Natural killer cell (primary cell): ENCODE results near the gene PTP4A2. TPM values are rescaled to one million over a fixed set of nuclear protein-coding genes. Genes with fewer than 3 reads are reported as not detected.

Experiments used
- ATAC-seq, 3 donors: fragments of 150-1000 bp in 2 of 3; fragments of 200-7000 bp in 1 of 3; cut with Tn5 transposase; 1 replicate in 1 of 3; 2 replicates in 2 of 3; pipeline ENCODE4 v1.10.0; 2021; ENCODE audit warnings: mild to moderate bottlenecking in 2 of 3, moderate library complexity in 2 of 3
- DNase-seq, 2 donors: peaks; one replicate each; pipeline versions ENCODE4 v3.0.0 to v3.0.0-alpha.2; 2013 to 2021; ENCODE audit warnings: mixed read lengths in 1 of 2
- H3K27ac ChIP-seq: one replicate; pipeline ENCODE4 v1.5.1; 2013; ENCODE audit warnings: mild to moderate bottlenecking, low read length
- H3K27me3 ChIP-seq: one replicate; pipeline ENCODE4 v1.6.1; 2013; ENCODE audit warnings: low read length; ENCODE audit not compliant: control insufficient read depth, insufficient read depth
- H3K36me3 ChIP-seq: one replicate; pipeline ENCODE4 v1.6.1; 2013; ENCODE audit warnings: low read length; ENCODE audit not compliant: control insufficient read depth, insufficient read depth
- H3K4me1 ChIP-seq: one replicate; pipeline ENCODE4 v1.6.1; 2013; ENCODE audit warnings: low read length; ENCODE audit not compliant: control insufficient read depth, insufficient read depth
- H3K4me3 ChIP-seq: one replicate; pipeline ENCODE4 v1.5.1; 2013; ENCODE audit warnings: low read length
- H3K9me3 ChIP-seq: one replicate; pipeline ENCODE4 v1.6.1; 2013; ENCODE audit warnings: low read length; ENCODE audit not compliant: control insufficient read depth, insufficient read depth
- H3K27ac Mint-ChIP-seq, 2 donors: one replicate each; pipeline ENCODE4 v1.8.0; 2022; ENCODE audit warnings: mild to moderate bottlenecking in 2 of 2, mixed read lengths in 2 of 2, moderate library complexity in 1 of 2
- H3K27me3 Mint-ChIP-seq, 2 donors: one replicate each; pipeline ENCODE4 v1.8.0; 2022; ENCODE audit warnings: low read depth in 2 of 2, mixed read lengths in 2 of 2
- H3K36me3 Mint-ChIP-seq: one replicate; pipeline ENCODE4 v1.8.0; 2022; ENCODE audit warnings: mixed read lengths
- H3K4me1 Mint-ChIP-seq, 2 donors: one replicate each; pipeline ENCODE4 v1.8.0; 2022; ENCODE audit warnings: mixed read lengths in 2 of 2
- H3K4me3 Mint-ChIP-seq: one replicate; pipeline ENCODE4 v1.8.0; 2022; ENCODE audit warnings: mild to moderate bottlenecking, moderate library complexity, mixed read lengths
- H3K9me3 Mint-ChIP-seq, 2 donors: one replicate each; pipeline ENCODE4 v1.8.0; 2022; ENCODE audit warnings: mixed read lengths in 2 of 2
- CTCF ChIP-seq: fragments of 200-600 bp; IDR thresholded peaks from one replicate; pipeline ENCODE4 v1.8.0; 2022; ENCODE audit warnings: antibody characterized with exemption
- WGBS: methylation state at CpG from one replicate; pipeline ENCODE4 v1.1.7; 2013; ENCODE audit warnings: missing lambda C conversion rate; ENCODE audit not compliant: insufficient coverage; 5-methylcytosine and 5-hydroxymethylcytosine counted together
- intact Hi-C: fragments of 100-400 bp; cut with micrococcal nuclease; formaldehyde crosslinking; loops from one replicate; pipeline ENCODE4 v1.14.2; 2022
- total RNA-seq, 4 donors: library from RNA; stranded (reverse); fragments of 120-200 nt in 1 of 4; gene quantifications; one replicate each; pipeline versions ENCODE4 v1.2.3 to v1.2.4, GENCODE V29; 2013 to 2022

Gene PTP4A2
- total RNA-seq, 3 donors from 2014 or later (not counting 1 experiment from before 2014, with no cell fraction given): 435 to 527 (median 443) TPM

GRCh38 chr1:31861346-31861745, 76.8 kb downstream of the PTP4A2 start:
- intact Hi-C loops: no loop called here
- H3K4me1 ChIP-seq: no peaks in the 10 kb centered on the region
- peaks cover 0 to under 1% of the 10 kb centered on the region in 2 donors for H3K4me1 Mint-ChIP-seq
- no peaks in the 10 kb centered on the region for H3K27me3 ChIP-seq
- no peak overlapping the region for H3K4me3 Mint-ChIP-seq
- no peak overlapping the region for H3K4me3 ChIP-seq
- 82% methylated on average over 4 of the region's 5 CpGs for WGBS
- no peak overlapping the region for H3K27ac Mint-ChIP-seq
- H3K27me3 Mint-ChIP-seq: no peaks in the 10 kb centered on the region
- H3K36me3 Mint-ChIP-seq: no peaks in the 10 kb centered on the region
- H3K27ac ChIP-seq: no peak overlapping the region
- no peaks in the 10 kb centered on the region for H3K9me3 ChIP-seq
- TF ChIP-seq CTCF: no peak
- no peaks in the 10 kb centered on the region for H3K36me3 ChIP-seq
- DNase-seq: no peak
- H3K9me3 Mint-ChIP-seq: no peaks in the 10 kb centered on the region
- ATAC-seq: no peak

- no peak for DNase-seq
- no peak overlapping the region for H3K27ac ChIP-seq
- no peak for ATAC-seq
- TF ChIP-seq CTCF: no peak
- Mint-ChIP-seq H3K27me3 (no peaks in the 10 kb centered on the region), H3K4me3 (no peak overlapping the region), H3K9me3 (no peaks in the 10 kb centered on the region), H3K36me3 (no peaks in the 10 kb centered on the region), H3K4me1 (no peaks in the 10 kb centered on the region), H3K27ac (no peak overlapping the region)
- H3K4me3 ChIP-seq: no peak overlapping the region
- 94% methylated on average over 7 of the region's 7 CpGs for WGBS
- intact Hi-C loops: no loop called here
- H3K9me3 ChIP-seq: no peaks in the 10 kb centered on the region
- no peaks in the 10 kb centered on the region for H3K36me3 ChIP-seq
- H3K27me3 ChIP-seq: no peaks in the 10 kb centered on the region
- H3K4me1 ChIP-seq: no peaks in the 10 kb centered on the region
Measured at GRCh38 chr1:31860581-31860980, 77.6 kb downstream of the PTP4A2 start.

GRCh38 chr1:31859719-31860118, 78.4 kb downstream of the PTP4A2 start:
- ATAC-seq (no peak), DNase-seq (no peak)
- Mint-ChIP-seq H3K4me1 (no peaks in the 10 kb centered on the region), H3K4me3 (no peak overlapping the region), H3K36me3 (no peaks in the 10 kb centered on the region), H3K9me3 (no peaks in the 10 kb centered on the region), H3K27me3 (no peaks in the 10 kb centered on the region), H3K27ac (no peak overlapping the region)
- Histone ChIP-seq H3K27me3 (no peaks in the 10 kb centered on the region), H3K4me1 (no peaks in the 10 kb centered on the region), H3K4me3 (no peak overlapping the region), H3K36me3 (no peaks in the 10 kb centered on the region), H3K9me3 (no peaks in the 10 kb centered on the region), H3K27ac (no peak overlapping the region)
- intact Hi-C loops: no loop called here
- no peak for TF ChIP-seq CTCF
- WGBS: 95% methylated on average over 2 of the region's 2 CpGs

- Mint-ChIP-seq H3K4me1 (no peaks in the 10 kb centered on the region), H3K4me3 (no peak overlapping the region), H3K27ac (no peak overlapping the region), H3K27me3 (no peaks in the 10 kb centered on the region), H3K9me3 (no peaks in the 10 kb centered on the region), H3K36me3 (no peaks in the 10 kb centered on the region)
- DNase-seq: no peak
- H3K4me1 ChIP-seq: no peaks in the 10 kb centered on the region
- H3K36me3 ChIP-seq: no peaks in the 10 kb centered on the region
- H3K4me3 ChIP-seq: no peak overlapping the region
- ATAC-seq: no peak
- WGBS: 95% methylated on average over 3 of the region's 3 CpGs
- H3K9me3 ChIP-seq: no peaks in the 10 kb centered on the region
- no peak for TF ChIP-seq CTCF
- intact Hi-C loops: no loop called here
- no peak overlapping the region for H3K27ac ChIP-seq
- no peaks in the 10 kb centered on the region for H3K27me3 ChIP-seq
Measured at GRCh38 chr1:31859044-31859443, 79.1 kb downstream of the PTP4A2 start.
